Stimulated activated CD4-positive, alpha-beta T cell treated with anti-CD3 and anti-CD28 coated beads, Interleukin-15, amount 100 ng/mL, for 48 hours (primary cell): ENCODE measurements around the gene PRSS21.

Experiments
- DNase-seq, 2 donors: peaks; one replicate each; pipeline ENCODE4 v3.0.0-alpha.2; 2020; ENCODE audit warnings: low read depth in 2 of 2

The PRSS21 gene

GRCh38 chr16:2825906-2826305 is 8.9 kb downstream of the PRSS21 start:
- no peak for DNase-seq

GRCh38 chr16:2826591-2827373 is 9.7 kb downstream of the PRSS21 start:
- no peak for DNase-seq

GRCh38 chr16:2827374-2827791 is 10.3 kb downstream of the PRSS21 start:
- no peak for DNase-seq

- DNase-seq, result no peak
These were observed 10.9 kb downstream of the PRSS21 start for GRCh38 chr16:2827831-2828520.

- DNase-seq, result no peak
These were observed 11.4 kb downstream of the PRSS21 start for GRCh38 chr16:2828521-2828840.

- DNase-seq, result no peak
These were observed 11.9 kb downstream of the PRSS21 start for GRCh38 chr16:2828876-2829430.

GRCh38 chr16:2829501-2830354 is 12.7 kb downstream of the PRSS21 start, which contains the start of gene ZG16B:
Gene ZG16B, plus strand, starts transcription at chr16:2830303. Its CDS starts 139 bp downstream, at chr16:2830442.
- no peak for DNase-seq

- no peak for DNase-seq
These were observed 13.3 kb downstream of the PRSS21 start for GRCh38 chr16:2830355-2830695.

GRCh38 chr16:2831203-2831602 is 14.2 kb downstream of the PRSS21 start:
- no peak for DNase-seq

- no peak for DNase-seq
These were observed 16.7 kb downstream of the PRSS21 start for GRCh38 chr16:2833776-2834175.

- DNase-seq, result no peak
These were observed 17.9 kb downstream of the PRSS21 start for GRCh38 chr16:2834968-2835367.

GRCh38 chr16:2835638-2836493 is 18.8 kb downstream of the PRSS21 start:
- no peak for DNase-seq

GRCh38 chr16:2836646-2837508 is 19.8 kb downstream of the PRSS21 start:
- no peak for DNase-seq

GRCh38 chr16:2838928-2839327 is 21.9 kb downstream of the PRSS21 start:
- peak; percentile 38 to 41 for DNase-seq

GRCh38 chr16:2839650-2840450 is 22.8 kb downstream of the PRSS21 start:
- no peak for DNase-seq

GRCh38 chr16:2840914-2841313 is 23.9 kb downstream of the PRSS21 start:
- no peak for DNase-seq

- DNase-seq, result no peak
These were observed 24.7 kb downstream of the PRSS21 start for GRCh38 chr16:2841606-2842339.

GRCh38 chr16:2842340-2843000 is 25.4 kb downstream of the PRSS21 start:
- DNase-seq, result peak; percentile 83 to 88
